Lung (tissue), 12 donors: ENCODE measurements around the gene SLC29A3. TPM values are rescaled to one million over a fixed set of nuclear protein-coding genes. Genes with fewer than 3 reads are reported as not detected.

Experiments
- ATAC-seq: fragments of 200-7000 bp; cut with Tn5 transposase; one replicate; pipeline ENCODE4 v1.9.1; 2020; ENCODE audit warnings: moderate number of reproducible peaks; ENCODE audit not compliant: insufficient read depth, low FRiP score
- DNase-seq, 3 donors: peaks; one replicate each; pipeline ENCODE4 v3.0.0-alpha.2; 2013 to 2017
- H3K27ac ChIP-seq, 2 donors: one replicate each; pipeline ENCODE4 v1.5.1; 2013; ENCODE audit warnings: mild to moderate bottlenecking in 2 of 2, moderate library complexity in 2 of 2, control low read depth in 1 of 2, inconsistent platforms in 1 of 2, low read depth in 1 of 2, low read length in 1 of 2
- H3K27me3 ChIP-seq, 3 donors: one replicate each; pipeline ENCODE4 v1.5.1; 2013; ENCODE audit warnings: low read length in 2 of 3; ENCODE audit not compliant: control insufficient read depth in 3 of 3, insufficient read depth in 3 of 3
- H3K36me3 ChIP-seq, 4 donors: one replicate each; pipeline ENCODE4 v1.5.1; 2013; ENCODE audit warnings: low read length in 4 of 4, mild to moderate bottlenecking in 1 of 4, moderate library complexity in 1 of 4; ENCODE audit not compliant: control insufficient read depth in 4 of 4, insufficient read depth in 4 of 4
- H3K4me1 ChIP-seq, 5 donors: one replicate each; pipeline ENCODE4 v1.5.1; 2013; ENCODE audit warnings: low read length in 5 of 5, mild to moderate bottlenecking in 2 of 5, moderate library complexity in 1 of 5; ENCODE audit not compliant: control insufficient read depth in 5 of 5, insufficient read depth in 5 of 5
- H3K4me3 ChIP-seq: one replicate; pipeline ENCODE4 v1.5.1; 2013; ENCODE audit warnings: mild to moderate bottlenecking, control low read depth, moderate library complexity
- H3K9ac ChIP-seq, 2 donors: one replicate each; pipeline ENCODE4 v1.5.1; 2013; ENCODE audit warnings: low read length in 2 of 2, control low read depth in 1 of 2; ENCODE audit not compliant: insufficient read depth in 1 of 2
- H3K9me3 ChIP-seq, 4 donors: one replicate each; pipeline ENCODE4 v1.5.1; 2013; ENCODE audit warnings: low read length in 3 of 4, mild to moderate bottlenecking in 1 of 4, moderate library complexity in 1 of 4; ENCODE audit not compliant: control insufficient read depth in 4 of 4, insufficient read depth in 3 of 4
- WGBS, 2 donors: extraction: QIAGEN DNeasy Blood & Tissue Kit; methylation state at CpG; one replicate each; pipeline ENCODE4 v1.1.7; 2013; 5-methylcytosine and 5-hydroxymethylcytosine counted together
- polyA plus RNA-seq, 2 donors: library from polyadenylated mRNA; stranded (reverse); fragments of 200-250 nt; gene quantifications; one replicate each; pipeline ENCODE4 v1.2.1, GENCODE V29; 2013
- total RNA-seq, 2 donors: library from RNA; depleted of rRNA in 1 of 2; stranded (reverse); fragments of >200 nt in 1 of 2; gene quantifications; one replicate each; pipeline ENCODE4 v1.2.1, GENCODE V29; 2014 to 2021
- TF ChIP-seq, protein P1 (sequence below): IDR thresholded peaks from 2 replicates; pipeline ENCODE4 v1.5.1; 2012; ENCODE audit warnings: mild to moderate bottlenecking; ENCODE audit errors: control extremely low read depth, extremely low read depth
- donor health status: control.
- donor health status: control.
- donor health status: Bipolar disorder and iron deficiency.
- donor health status: healthy.
- donor health status: DM: yes; HTN: yes; CAD: no.

SLC29A3 gene
- total and polyA plus RNA-seq, 4 donors, result 4.9 to 9.6 (median 5.4) TPM

DNA sequence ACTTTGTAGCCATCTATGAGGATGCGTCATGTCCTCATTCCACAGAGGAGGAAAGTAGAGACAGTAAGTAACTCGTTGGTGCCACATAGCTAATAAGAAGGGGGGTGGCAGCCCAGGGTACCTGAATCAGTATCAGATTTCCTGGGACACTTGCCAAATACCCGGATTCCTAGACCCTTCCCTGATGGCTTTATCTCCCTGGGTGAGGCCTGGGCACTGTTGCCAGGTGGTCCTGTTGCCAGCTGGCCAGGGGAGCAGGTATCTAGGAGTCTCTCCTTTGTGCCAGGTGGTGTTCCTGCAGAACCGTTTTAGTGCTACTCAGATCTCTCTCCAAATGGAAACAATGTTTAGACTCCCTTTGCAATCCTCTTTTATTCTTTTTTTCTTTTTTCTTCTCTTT lies 12.7 kb downstream of the SLC29A3 start:
- no peak for DNase-seq
- no peak for ATAC-seq
- H3K27ac ChIP-seq, result no peak overlapping the region
- no peaks in the 10 kb centered on the region for H3K9me3 ChIP-seq
- H3K27me3 ChIP-seq, result no peaks in the 10 kb centered on the region
- WGBS, 2 donors, result 62 to 70% methylated on average over 4 of the region's 4 CpGs
- H3K36me3 ChIP-seq, result peaks cover 0 to 10% (median under 1%) of the 10 kb centered on the region in 4 donors
- peaks cover 0 to 20% (median 8%) of the 10 kb centered on the region in 5 donors for H3K4me1 ChIP-seq
- TF ChIP-seq, protein P1, sequence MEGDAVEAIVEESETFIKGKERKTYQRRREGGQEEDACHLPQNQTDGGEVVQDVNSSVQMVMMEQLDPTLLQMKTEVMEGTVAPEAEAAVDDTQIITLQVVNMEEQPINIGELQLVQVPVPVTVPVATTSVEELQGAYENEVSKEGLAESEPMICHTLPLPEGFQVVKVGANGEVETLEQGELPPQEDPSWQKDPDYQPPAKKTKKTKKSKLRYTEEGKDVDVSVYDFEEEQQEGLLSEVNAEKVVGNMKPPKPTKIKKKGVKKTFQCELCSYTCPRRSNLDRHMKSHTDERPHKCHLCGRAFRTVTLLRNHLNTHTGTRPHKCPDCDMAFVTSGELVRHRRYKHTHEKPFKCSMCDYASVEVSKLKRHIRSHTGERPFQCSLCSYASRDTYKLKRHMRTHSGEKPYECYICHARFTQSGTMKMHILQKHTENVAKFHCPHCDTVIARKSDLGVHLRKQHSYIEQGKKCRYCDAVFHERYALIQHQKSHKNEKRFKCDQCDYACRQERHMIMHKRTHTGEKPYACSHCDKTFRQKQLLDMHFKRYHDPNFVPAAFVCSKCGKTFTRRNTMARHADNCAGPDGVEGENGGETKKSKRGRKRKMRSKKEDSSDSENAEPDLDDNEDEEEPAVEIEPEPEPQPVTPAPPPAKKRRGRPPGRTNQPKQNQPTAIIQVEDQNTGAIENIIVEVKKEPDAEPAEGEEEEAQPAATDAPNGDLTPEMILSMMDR, result no peak
- H3K4me3 ChIP-seq, result no peak overlapping the region
- no peak overlapping the region for H3K9ac ChIP-seq

DNA sequence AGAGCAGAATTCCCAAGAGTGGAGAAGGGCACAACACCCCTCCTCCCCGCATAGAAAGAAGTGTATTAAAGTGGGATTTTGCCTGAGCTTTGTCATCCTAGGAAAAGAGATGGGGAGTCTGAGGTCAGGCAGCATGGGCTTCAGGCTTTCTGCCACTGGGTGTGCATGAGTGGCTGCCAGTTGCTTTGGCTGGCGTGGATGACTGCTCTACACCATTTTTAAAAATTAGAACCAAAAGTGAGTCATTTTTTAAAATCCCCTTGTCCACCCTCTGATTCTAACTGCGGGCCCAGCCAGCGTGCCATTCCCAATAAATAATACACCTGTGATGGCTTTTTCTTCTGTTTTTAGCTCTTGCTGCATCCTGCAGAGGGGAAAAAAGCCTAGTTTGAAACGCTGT lies 13.4 kb downstream of the SLC29A3 start:
- Histone ChIP-seq H3K27ac (no peak overlapping the region), H3K27me3 (no peaks in the 10 kb centered on the region), H3K36me3 (peaks cover 0 to 10% (median under 1%) of the 10 kb centered on the region in 4 donors), H3K9me3 (no peaks in the 10 kb centered on the region), H3K4me1 (peaks cover 0 to 20% (median 8%) of the 10 kb centered on the region in 5 donors), H3K9ac (no peak overlapping the region), H3K4me3 (no peak overlapping the region)
- TF ChIP-seq, protein P1, result no peak
- WGBS, 2 donors, result 86 to 90% methylated on average over 5 of the region's 5 CpGs
- ATAC-seq (no peak), DNase-seq (no peak)

DNA sequence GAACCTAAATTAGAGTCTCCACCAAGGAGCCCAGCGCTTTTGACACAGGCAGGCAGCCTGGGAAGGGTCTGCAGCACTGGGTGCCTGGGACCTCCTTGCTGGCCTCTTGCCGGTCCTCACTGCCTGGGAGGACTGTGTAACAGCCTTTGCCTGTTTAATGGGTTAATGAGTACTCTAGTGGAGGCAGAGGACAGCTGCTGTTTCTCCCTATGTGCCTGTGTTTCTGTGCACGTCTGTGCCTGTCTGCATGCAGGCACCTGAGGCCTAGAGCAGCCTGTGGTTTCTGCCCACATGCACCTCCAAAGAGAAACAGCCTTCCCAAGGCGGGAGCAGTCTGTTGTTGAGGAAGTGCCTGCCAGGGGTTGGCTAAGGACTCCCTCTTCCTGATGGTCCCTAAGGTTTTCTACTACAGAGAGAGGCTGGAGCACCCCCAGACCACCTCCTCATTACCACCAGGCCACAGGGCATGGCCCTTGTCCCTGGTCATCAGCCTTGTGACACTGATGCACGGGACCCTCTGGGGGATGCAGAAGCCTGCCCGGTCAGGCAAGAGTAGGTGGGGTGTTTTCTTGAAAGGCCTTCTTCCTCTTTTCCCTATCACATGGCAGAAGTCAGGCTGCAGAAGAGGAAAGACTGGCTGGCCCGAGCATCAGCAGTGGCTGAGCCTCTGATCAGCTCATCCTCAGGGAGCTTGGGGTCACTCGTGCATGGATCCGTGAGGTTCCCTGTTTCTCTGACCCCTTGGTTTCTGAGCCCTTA lies 14.2 kb downstream of the SLC29A3 start:
- ATAC-seq (no peak), DNase-seq (no peak)
- TF ChIP-seq, protein P1, result no peak
- Histone ChIP-seq H3K9ac (no peak overlapping the region), H3K4me1 (peaks cover 0 to 20% (median 8%) of the 10 kb centered on the region in 5 donors), H3K4me3 (no peak overlapping the region), H3K36me3 (peaks cover 0 to 12% (median under 1%) of the 10 kb centered on the region in 4 donors), H3K27ac (peak overlapping the region in 1 of 2 donors; percentile 37), H3K27me3 (no peaks in the 10 kb centered on the region), H3K9me3 (no peaks in the 10 kb centered on the region)
- WGBS, 2 donors, result 47 to 63% methylated on average over 9 of the region's 9 CpGs
